Ascending aorta (tissue), 2 donors: ENCODE data around the gene NECAB3. TPM values are rescaled to one million over a fixed set of nuclear protein-coding genes. Genes with fewer than 3 reads are reported as not detected.
"Not testable (repeated sequence)": the region's sequence is repeated elsewhere in the genome, so short reads cannot be mapped to it uniquely, and the experiment has no call there.

Experiments
- DNase-seq, 2 donors: peaks; one replicate each; pipeline ENCODE4 v3.0.0-alpha.2; 2019; ENCODE audit warnings: low spot score in 2 of 2
- H3K27ac ChIP-seq, 2 donors: fragments of 200-600 bp; sonication (generic); one replicate each; pipeline ENCODE4 v1.5.1; 2016 to 2017; ENCODE audit warnings: mild to moderate bottlenecking in 1 of 2
- H3K27me3 ChIP-seq: fragments of 200-600 bp; sonication (generic); one replicate; pipeline ENCODE4 v1.5.1; 2017
- H3K36me3 ChIP-seq, 2 donors: fragments of 200-600 bp; sonication (generic); one replicate each; pipeline ENCODE4 v1.5.1; 2016
- H3K4me1 ChIP-seq, 2 donors: fragments of 200-600 bp; sonication (generic); one replicate each; pipeline ENCODE4 v1.5.1; 2016 to 2017; ENCODE audit warnings: mild to moderate bottlenecking in 1 of 2
- H3K4me3 ChIP-seq, 2 donors: fragments of 200-600 bp; sonication (generic); one replicate each; pipeline ENCODE4 v1.5.1; 2016 to 2017; ENCODE audit warnings: mild to moderate bottlenecking in 1 of 2
- H3K9me3 ChIP-seq, 2 donors: fragments of 200-600 bp; sonication (generic); one replicate each; pipeline ENCODE4 v1.5.1; 2016
- CTCF ChIP-seq, 3 experiments: fragments of 200-600 bp in 2 of 3; fragments of 450-650 bp in 1 of 3; sonication (generic) in 2 of 3; IDR thresholded peaks; one replicate each; pipeline ENCODE4 v1.5.1; 2016 to 2019; ENCODE audit warnings: antibody characterized with exemption in 3 of 3, mild to moderate bottlenecking in 1 of 3, moderate library complexity in 1 of 3
- intact Hi-C: fragments of 100-400 bp; cut with DNase I; formaldehyde crosslinking; loops from one replicate; pipeline ENCODE4 v1.15.1; 2023
- total RNA-seq: library from RNA; depleted of rRNA; stranded (reverse); fragments of >200 nt; gene quantifications from one replicate; pipeline ENCODE4 v1.1.0, GENCODE V29; 2016

The NECAB3 gene
- total RNA-seq, 1 donor from 2014 or later: 21.3 TPM

GRCh38 chr20:33644313-33645071, 29.7 kb downstream of the NECAB3 start:
- Histone ChIP-seq H3K27me3 (no peaks in the 10 kb centered on the region), H3K9me3 (no peaks in the 10 kb centered on the region)
- intact Hi-C loops: loop anchor here (5.0 kb wide), 1 partner anchor 152 kb away; the partner anchor contains the start of gene CBFA2T2

GRCh38 chr20:33640287-33640686, 33.9 kb downstream of the NECAB3 start:
- no peak for DNase-seq
- no peak for TF ChIP-seq CTCF (IDR thresholded peaks at IDR 0.05)
- intact Hi-C loops: no loop called here

More at GRCh38 chr20:33644313-33645071, 29.7 kb downstream of the NECAB3 start:
- peaks cover 4 to 17% of the 10 kb centered on the region in 2 donors for H3K4me1 ChIP-seq
- no peak for DNase-seq
- TF ChIP-seq CTCF (IDR thresholded peaks at IDR 0.05): no peak
- peaks cover 37 to 47% of the 10 kb centered on the region in 2 donors for H3K36me3 ChIP-seq
- no peak overlapping the region for H3K27ac ChIP-seq
- H3K4me3 ChIP-seq: no peak overlapping the region

GRCh38 chr20:33636776-33637175, 37.5 kb downstream of the NECAB3 start:
- no peaks in the 10 kb centered on the region for H3K9me3 ChIP-seq
- peaks cover 40 to 56% of the 10 kb centered on the region in 2 donors for H3K36me3 ChIP-seq
- no peaks in the 10 kb centered on the region for H3K4me1 ChIP-seq
- TF ChIP-seq CTCF (IDR thresholded peaks at IDR 0.05): no peak
- no peak for DNase-seq
- no peak overlapping the region for H3K4me3 ChIP-seq
- no peak overlapping the region for H3K27ac ChIP-seq
- H3K27me3 ChIP-seq: no peaks in the 10 kb centered on the region
- intact Hi-C loops: no loop called here

More at GRCh38 chr20:33640287-33640686, 33.9 kb downstream of the NECAB3 start:
- Histone ChIP-seq H3K4me1 (no peaks in the 10 kb centered on the region), H3K27me3 (no peaks in the 10 kb centered on the region), H3K9me3 (no peaks in the 10 kb centered on the region), H3K27ac (no peak overlapping the region), H3K36me3 (peaks cover 49 to 73% of the 10 kb centered on the region in 2 donors), H3K4me3 (no peak overlapping the region)

DNA sequence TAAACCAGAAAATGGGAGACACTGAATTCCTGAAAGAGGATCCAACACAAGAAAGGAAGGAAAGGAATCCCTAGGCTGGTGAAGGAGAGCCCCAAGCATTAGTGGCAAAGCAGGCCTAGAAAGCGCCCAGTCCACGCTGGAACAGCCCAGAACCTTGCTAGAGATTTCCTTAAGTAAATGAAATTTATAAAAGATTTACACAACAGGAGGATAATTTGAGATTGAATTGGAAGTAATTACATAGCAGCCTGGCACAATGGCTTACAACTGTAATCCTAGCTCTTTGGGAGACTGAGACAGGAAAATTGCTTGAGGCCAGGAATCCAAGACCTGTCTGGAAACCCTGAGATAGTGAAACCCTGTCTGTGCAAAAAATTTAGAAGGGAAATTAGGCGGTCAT, 38.9 kb downstream of the NECAB3 start:
- peaks cover 36 to 50% of the 10 kb centered on the region in 2 donors for H3K36me3 ChIP-seq
- no peak for DNase-seq
- H3K4me3 ChIP-seq: no peak overlapping the region
- intact Hi-C loops: no loop called here
- no peaks in the 10 kb centered on the region for H3K9me3 ChIP-seq
- H3K4me1 ChIP-seq: no peaks in the 10 kb centered on the region
- no peak for TF ChIP-seq CTCF (IDR thresholded peaks at IDR 0.05)
- H3K27ac ChIP-seq: no peak overlapping the region
- H3K27me3 ChIP-seq: no peaks in the 10 kb centered on the region

- H3K4me1 ChIP-seq, DNase-seq, H3K27me3 ChIP-seq, H3K4me3 ChIP-seq, H3K27ac ChIP-seq, H3K9me3 ChIP-seq, intact Hi-C loops: not testable (repeated sequence)
- H3K36me3 ChIP-seq: peaks cover 40 to 54% of the 10 kb centered on the region in 2 donors
Measured at GRCh38 chr20:33631910-33632309, 42.3 kb downstream of the NECAB3 start.

DNA sequence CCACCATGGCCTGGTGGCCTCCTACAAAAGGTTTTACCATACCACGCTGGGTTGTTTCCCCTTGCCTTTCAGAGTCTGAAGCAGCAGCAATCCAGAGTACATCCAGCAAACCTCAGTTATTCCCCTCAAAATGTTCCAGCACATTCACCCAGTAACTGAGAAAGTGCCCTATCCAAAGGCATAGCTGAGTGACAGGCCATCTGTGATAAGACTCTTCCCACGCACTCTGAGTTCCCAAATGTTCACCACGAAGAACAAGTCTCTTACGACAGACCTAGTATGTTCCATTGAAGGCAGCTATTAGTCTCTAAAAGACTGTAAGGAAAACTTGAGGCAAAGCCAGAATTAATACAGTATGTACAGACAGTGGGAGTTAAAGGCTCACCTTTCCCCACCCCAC, 43.7 kb downstream of the NECAB3 start:
- intact Hi-C loops: no loop called here

More for the DNA sequence above, 43.7 kb downstream of the NECAB3 start:
- Histone ChIP-seq H3K27ac (no peak overlapping the region), H3K36me3 (peaks cover 48 to 61% of the 10 kb centered on the region in 2 donors), H3K27me3 (no peaks in the 10 kb centered on the region), H3K4me3 (no peak overlapping the region), H3K9me3 (no peaks in the 10 kb centered on the region), H3K4me1 (no peaks in the 10 kb centered on the region)
- no peak for TF ChIP-seq CTCF (IDR thresholded peaks at IDR 0.05)
- DNase-seq: no peak
